ENCODE data around the gene WWP2.

WWP2 gene

GRCh38 chr16:69761983-69762813 is at the start of gene WWP2:
Gene WWP2, plus strand, starts transcription at chr16:69762332. Its CDS starts 24,679 bp downstream, at chr16:69787011.
- peak within 1 kb of the TSS; percentile 89 to 99 (median 96) for H3K4me3 ChIP-seq (ENCODE audit: low read depth in 1 of 5, low read length in 5 of 5)
- peak within 1 kb of the TSS; percentile 85 to 98 (median 92) for H3K9ac ChIP-seq (ENCODE audit: low read length in 5 of 5)
- H3K27me3 ChIP-seq (ENCODE audit: control insufficient read depth in 5 of 5, insufficient read depth in 4 of 5, low read length in 5 of 5), result no peaks in the 10 kb centered on the region
- H3K9me3 ChIP-seq (ENCODE audit: control insufficient read depth in 5 of 5, low read length in 5 of 5), result no peaks in the 10 kb centered on the region
- peak within 1 kb of the TSS; percentile 90 for H3K27ac ChIP-seq (ENCODE audit: low read depth, low read length)
- H3K4me1 ChIP-seq (ENCODE audit: control insufficient read depth in 5 of 5, insufficient read depth in 5 of 5, low read length in 5 of 5), result peaks cover 0 to 20% (median 18%) of the 10 kb centered on the region in 5 donors
- no peaks in the 10 kb centered on the region for H3K36me3 ChIP-seq (ENCODE audit: control insufficient read depth in 5 of 5, insufficient read depth in 5 of 5, low read length in 5 of 5)

- H3K36me3 ChIP-seq (ENCODE audit: control insufficient read depth in 5 of 5, insufficient read depth in 5 of 5, low read length in 5 of 5), result peaks cover 3 to 58% (median 43%) of the 10 kb centered on the region in 5 donors
Observed at GRCh38 chr16:69712914-69713581, 49.1 kb upstream of the WWP2 start.

GRCh38 chr16:69717066-69717465 is 45.1 kb upstream of the WWP2 start:
- Histone ChIP-seq H3K4me3 (ENCODE audit: low read depth in 1 of 5, low read length in 5 of 5) (no peak overlapping the region), H3K27me3 (ENCODE audit: control insufficient read depth in 5 of 5, insufficient read depth in 4 of 5, low read length in 5 of 5) (no peaks in the 10 kb centered on the region), H3K9me3 (ENCODE audit: control insufficient read depth in 5 of 5, low read length in 5 of 5) (no peaks in the 10 kb centered on the region), H3K27ac (ENCODE audit: low read depth, low read length) (no peak overlapping the region), H3K36me3 (ENCODE audit: control insufficient read depth in 5 of 5, insufficient read depth in 5 of 5, low read length in 5 of 5) (peaks cover 3 to 57% (median 34%) of the 10 kb centered on the region in 5 donors), H3K9ac (ENCODE audit: low read length in 5 of 5) (no peak overlapping the region), H3K4me1 (ENCODE audit: control insufficient read depth in 5 of 5, insufficient read depth in 5 of 5, low read length in 5 of 5) (peaks cover 0 to 16% (median 0%) of the 10 kb centered on the region in 5 donors)

More at GRCh38 chr16:69712914-69713581, 49.1 kb upstream of the WWP2 start:
- no peaks in the 10 kb centered on the region for H3K27me3 ChIP-seq (ENCODE audit: control insufficient read depth in 5 of 5, insufficient read depth in 4 of 5, low read length in 5 of 5)
- H3K27ac ChIP-seq (ENCODE audit: low read depth, low read length), result no peak overlapping the region
- H3K4me3 ChIP-seq (ENCODE audit: low read depth in 1 of 5, low read length in 5 of 5), result no peak overlapping the region
- H3K9ac ChIP-seq (ENCODE audit: low read length in 5 of 5), result no peak overlapping the region
- peaks cover 0 to 17% (median 4%) of the 10 kb centered on the region in 5 donors for H3K4me1 ChIP-seq (ENCODE audit: control insufficient read depth in 5 of 5, insufficient read depth in 5 of 5, low read length in 5 of 5)
- H3K9me3 ChIP-seq (ENCODE audit: control insufficient read depth in 5 of 5, low read length in 5 of 5), result no peaks in the 10 kb centered on the region

- peaks cover 3 to 45% (median 28%) of the 10 kb centered on the region in 5 donors for H3K36me3 ChIP-seq (ENCODE audit: control insufficient read depth in 5 of 5, insufficient read depth in 5 of 5, low read length in 5 of 5)
- H3K4me1 ChIP-seq (ENCODE audit: control insufficient read depth in 5 of 5, insufficient read depth in 5 of 5, low read length in 5 of 5), result peaks cover 0 to 12% (median 0%) of the 10 kb centered on the region in 5 donors
- no peak overlapping the region for H3K4me3 ChIP-seq (ENCODE audit: low read depth in 1 of 5, low read length in 5 of 5)
- H3K27ac ChIP-seq (ENCODE audit: low read depth, low read length), result no peak overlapping the region
- no peak overlapping the region for H3K9ac ChIP-seq (ENCODE audit: low read length in 5 of 5)
- H3K9me3 ChIP-seq (ENCODE audit: control insufficient read depth in 5 of 5, low read length in 5 of 5), result no peaks in the 10 kb centered on the region
- H3K27me3 ChIP-seq (ENCODE audit: control insufficient read depth in 5 of 5, insufficient read depth in 4 of 5, low read length in 5 of 5), result no peaks in the 10 kb centered on the region
Observed at GRCh38 chr16:69718111-69718764, 43.9 kb upstream of the WWP2 start.

GRCh38 chr16:69720822-69721430 is 41.2 kb upstream of the WWP2 start:
- H3K27ac ChIP-seq (ENCODE audit: low read depth, low read length), result no peak overlapping the region
- H3K27me3 ChIP-seq (ENCODE audit: control insufficient read depth in 5 of 5, insufficient read depth in 4 of 5, low read length in 5 of 5), result no peaks in the 10 kb centered on the region
- H3K9me3 ChIP-seq (ENCODE audit: control insufficient read depth in 5 of 5, low read length in 5 of 5), result no peaks in the 10 kb centered on the region
- H3K4me1 ChIP-seq (ENCODE audit: control insufficient read depth in 5 of 5, insufficient read depth in 5 of 5, low read length in 5 of 5), result peaks cover 2 to 18% (median 17%) of the 10 kb centered on the region in 5 donors
- H3K4me3 ChIP-seq (ENCODE audit: low read depth in 1 of 5, low read length in 5 of 5), result no peak overlapping the region
- H3K36me3 ChIP-seq (ENCODE audit: control insufficient read depth in 5 of 5, insufficient read depth in 5 of 5, low read length in 5 of 5), result peaks cover 3 to 28% (median 20%) of the 10 kb centered on the region in 5 donors
- H3K9ac ChIP-seq (ENCODE audit: low read length in 5 of 5), result no peak overlapping the region

GRCh38 chr16:69721441-69721957 is 40.6 kb upstream of the WWP2 start:
- no peak overlapping the region for H3K4me3 ChIP-seq (ENCODE audit: low read depth in 1 of 5, low read length in 5 of 5)
- no peak overlapping the region for H3K9ac ChIP-seq (ENCODE audit: low read length in 5 of 5)
- H3K4me1 ChIP-seq (ENCODE audit: control insufficient read depth in 5 of 5, insufficient read depth in 5 of 5, low read length in 5 of 5), result peaks cover 2 to 24% (median 22%) of the 10 kb centered on the region in 5 donors
- H3K27me3 ChIP-seq (ENCODE audit: control insufficient read depth in 5 of 5, insufficient read depth in 4 of 5, low read length in 5 of 5), result no peaks in the 10 kb centered on the region
- peaks cover 3 to 28% (median 19%) of the 10 kb centered on the region in 5 donors for H3K36me3 ChIP-seq (ENCODE audit: control insufficient read depth in 5 of 5, insufficient read depth in 5 of 5, low read length in 5 of 5)
- H3K9me3 ChIP-seq (ENCODE audit: control insufficient read depth in 5 of 5, low read length in 5 of 5), result no peaks in the 10 kb centered on the region
- no peak overlapping the region for H3K27ac ChIP-seq (ENCODE audit: low read depth, low read length)

- Histone ChIP-seq H3K27me3 (ENCODE audit: control insufficient read depth in 5 of 5, insufficient read depth in 4 of 5, low read length in 5 of 5) (no peaks in the 10 kb centered on the region), H3K9me3 (ENCODE audit: control insufficient read depth in 5 of 5, low read length in 5 of 5) (no peaks in the 10 kb centered on the region), H3K4me1 (ENCODE audit: control insufficient read depth in 5 of 5, insufficient read depth in 5 of 5, low read length in 5 of 5) (peaks cover 5 to 39% (median 36%) of the 10 kb centered on the region in 5 donors), H3K36me3 (ENCODE audit: control insufficient read depth in 5 of 5, insufficient read depth in 5 of 5, low read length in 5 of 5) (peaks cover 0 to 7% (median 0%) of the 10 kb centered on the region in 5 donors), H3K9ac (ENCODE audit: low read length in 5 of 5) (peak overlapping the region in 2 of 5 donors; percentile 22 to 44), H3K4me3 (ENCODE audit: low read depth in 1 of 5, low read length in 5 of 5) (peak overlapping the region in 2 of 5 donors; percentile 75 to 82), H3K27ac (ENCODE audit: low read depth, low read length) (peak overlapping the region; percentile 96)
Observed at GRCh38 chr16:69724414-69724873, 37.7 kb upstream of the WWP2 start.

GRCh38 chr16:69724981-69725479 is 37.1 kb upstream of the WWP2 start:
- Histone ChIP-seq H3K27me3 (ENCODE audit: control insufficient read depth in 5 of 5, insufficient read depth in 4 of 5, low read length in 5 of 5) (no peaks in the 10 kb centered on the region), H3K4me1 (ENCODE audit: control insufficient read depth in 5 of 5, insufficient read depth in 5 of 5, low read length in 5 of 5) (peaks cover 5 to 39% (median 36%) of the 10 kb centered on the region in 5 donors), H3K4me3 (ENCODE audit: low read depth in 1 of 5, low read length in 5 of 5) (peak overlapping the region in 4 of 5 donors; percentile 73 to 82 (median 78)), H3K27ac (ENCODE audit: low read depth, low read length) (peak overlapping the region; percentile 96), H3K9me3 (ENCODE audit: control insufficient read depth in 5 of 5, low read length in 5 of 5) (no peaks in the 10 kb centered on the region), H3K36me3 (ENCODE audit: control insufficient read depth in 5 of 5, insufficient read depth in 5 of 5, low read length in 5 of 5) (peaks cover 0 to 5% (median 0%) of the 10 kb centered on the region in 5 donors), H3K9ac (ENCODE audit: low read length in 5 of 5) (peak overlapping the region in 3 of 5 donors; percentile 22 to 52 (median 44))

Measured in subcutaneous abdominal adipose tissue (tissue), 5 donors.